GM18907 (cell line): ENCODE results near the gene RPL10A.
"Not testable (repeated sequence)": the region's sequence is repeated elsewhere in the genome, so short reads cannot be mapped to it uniquely, and the experiment has no call there.

ENCODE experiments used
- ATAC-seq: cut with Tn5 transposase; IDR thresholded peaks from one replicate; pipeline ENCODE4 v1.9.1; 2021; ENCODE audit warnings: mild to moderate bottlenecking, moderate library complexity; ENCODE audit not compliant: unreplicated experiment

The RPL10A gene

GRCh38 chr6:35468181-35468979, at the start of gene RPL10A:
Gene RPL10A, plus strand, starts transcription at chr6:35468401. Its CDS starts 34 bp downstream, at chr6:35468435.
- ATAC-seq = peak; percentile 70

- ATAC-seq = no peak
These were observed 48.8 kb upstream of the RPL10A start for GRCh38 chr6:35419417-35419816.

- ATAC-seq = no peak
These were observed 48.2 kb upstream of the RPL10A start for GRCh38 chr6:35419961-35420360.

- ATAC-seq = no peak
These were observed 42.9 kb upstream of the RPL10A start for GRCh38 chr6:35425284-35425683.

GRCh38 chr6:35426074-35426473, 42.1 kb upstream of the RPL10A start:
- ATAC-seq = no peak

- ATAC-seq = no peak
These were observed 40.8 kb upstream of the RPL10A start for GRCh38 chr6:35427435-35427834.

GRCh38 chr6:35427851-35428321, 40.3 kb upstream of the RPL10A start:
- no peak for ATAC-seq

GRCh38 chr6:35428421-35429149, 39.6 kb upstream of the RPL10A start:
- ATAC-seq = no peak

- ATAC-seq = no peak
These were observed 38.7 kb upstream of the RPL10A start for GRCh38 chr6:35429463-35429862.

GRCh38 chr6:35432291-35432690, 35.9 kb upstream of the RPL10A start:
- ATAC-seq = no peak

GRCh38 chr6:35432702-35433101, 35.5 kb upstream of the RPL10A start:
- not testable (repeated sequence) for ATAC-seq

- ATAC-seq = no peak
These were observed 32.9 kb upstream of the RPL10A start for GRCh38 chr6:35435074-35435837.

GRCh38 chr6:35436071-35436857, 31.9 kb upstream of the RPL10A start:
- no peak for ATAC-seq

- not testable (repeated sequence) for ATAC-seq
These were observed 29.7 kb upstream of the RPL10A start for GRCh38 chr6:35438378-35439065.

- ATAC-seq = no peak
These were observed 28.9 kb upstream of the RPL10A start for GRCh38 chr6:35439308-35439707.

GRCh38 chr6:35441205-35441604, 27.0 kb upstream of the RPL10A start:
- ATAC-seq = no peak

- no peak for ATAC-seq
These were observed 26.6 kb upstream of the RPL10A start for GRCh38 chr6:35441642-35442041.

GRCh38 chr6:35442693-35443092, 25.5 kb upstream of the RPL10A start:
- no peak for ATAC-seq

- ATAC-seq = no peak
These were observed 24.7 kb upstream of the RPL10A start for GRCh38 chr6:35443341-35444030.
